IPS-15b (cell line): Measurements from ENCODE around the gene IL12RB1.
"Not testable (repeated sequence)": the region's sequence is repeated elsewhere in the genome, so short reads cannot be mapped to it uniquely, and the experiment has no call there.

Source experiments
- H3K27me3 ChIP-seq: one replicate; pipeline ENCODE4 v1.6.1; 2013; ENCODE audit warnings: low read length; ENCODE audit not compliant: control insufficient read depth, insufficient read depth
- H3K36me3 ChIP-seq: one replicate; pipeline ENCODE4 v1.6.1; 2013; ENCODE audit warnings: low read length; ENCODE audit not compliant: control insufficient read depth, insufficient read depth
- H3K4me1 ChIP-seq: one replicate; pipeline ENCODE4 v1.6.1; 2013; ENCODE audit warnings: mild to moderate bottlenecking, low read length; ENCODE audit not compliant: control insufficient read depth, insufficient read depth
- H3K4me3 ChIP-seq: one replicate; pipeline ENCODE4 v1.5.1; 2013; ENCODE audit warnings: low read depth, low read length
- H3K9ac ChIP-seq: one replicate; pipeline ENCODE4 v1.6.1; 2013; ENCODE audit warnings: low read depth, mild to moderate bottlenecking, low read length
- H3K9me3 ChIP-seq: one replicate; pipeline ENCODE4 v1.6.1; 2013; ENCODE audit warnings: mild to moderate bottlenecking, low read length; ENCODE audit not compliant: control insufficient read depth, insufficient read depth

The IL12RB1 gene

GRCh38 chr19:18109733-18110608 lies 23.2 kb upstream of the IL12RB1 start:
- peak overlapping the region; percentile 85 for H3K4me3 ChIP-seq
- H3K27me3 ChIP-seq = peaks cover 10% of the 10 kb centered on the region
- no peak overlapping the region for H3K9ac ChIP-seq
- no peaks in the 10 kb centered on the region for H3K4me1 ChIP-seq
- no peaks in the 10 kb centered on the region for H3K9me3 ChIP-seq
- H3K36me3 ChIP-seq = no peaks in the 10 kb centered on the region

DNA sequence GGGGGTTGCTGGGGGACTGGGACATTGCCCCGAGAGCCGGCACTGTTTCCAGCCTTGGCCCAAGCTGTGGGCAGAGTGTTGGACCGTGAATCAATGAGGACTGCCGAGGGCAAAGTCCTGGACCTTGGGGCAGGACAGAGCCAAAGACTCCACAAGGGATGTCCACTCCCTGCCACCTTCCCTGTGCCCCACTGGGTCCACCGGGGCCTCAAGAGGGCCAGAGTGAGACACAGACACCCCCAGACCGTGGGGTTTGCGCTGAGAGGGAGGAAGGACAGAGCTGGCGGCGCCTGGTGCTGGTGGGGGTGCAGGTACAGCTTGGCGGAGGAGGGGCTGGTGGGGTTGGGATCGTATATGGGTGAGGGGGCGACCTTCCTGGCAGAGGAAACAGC lies 22.6 kb upstream of the IL12RB1 start:
- Histone ChIP-seq H3K36me3 (no peaks in the 10 kb centered on the region), H3K4me3 (peak overlapping the region; percentile 85), H3K4me1 (no peaks in the 10 kb centered on the region), H3K9me3 (no peaks in the 10 kb centered on the region), H3K9ac (no peak overlapping the region), H3K27me3 (peaks cover 10% of the 10 kb centered on the region)

- Histone ChIP-seq H3K36me3 (no peaks in the 10 kb centered on the region), H3K9ac (no peak overlapping the region), H3K4me1 (no peaks in the 10 kb centered on the region), H3K27me3 (peaks cover 10% of the 10 kb centered on the region), H3K4me3 (peak overlapping the region; percentile 85), H3K9me3 (no peaks in the 10 kb centered on the region)
These were observed 22.2 kb upstream of the IL12RB1 start for GRCh38 chr19:18108897-18109296.

DNA sequence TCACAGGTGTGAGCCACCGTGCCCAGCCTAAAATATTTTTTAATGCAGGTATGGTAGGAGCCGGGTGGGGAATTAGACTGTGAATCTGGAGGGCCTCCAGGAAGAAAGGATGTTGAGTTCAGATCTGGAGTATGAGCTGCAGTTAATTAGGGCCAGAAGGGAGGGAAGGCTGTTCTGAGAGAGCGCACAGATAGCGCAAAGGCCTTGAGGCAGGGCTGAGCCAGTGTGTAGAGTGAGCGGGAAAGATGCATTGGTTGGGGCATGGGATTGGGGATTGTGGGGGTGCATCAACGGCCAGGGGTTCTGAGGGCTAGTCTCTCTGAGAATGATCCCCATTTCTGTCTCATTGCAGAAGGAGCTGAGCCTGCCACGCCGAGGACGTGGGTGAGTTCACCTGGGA lies 20.5 kb upstream of the IL12RB1 start:
- Histone ChIP-seq H3K36me3 (no peaks in the 10 kb centered on the region), H3K27me3 (peaks cover 10% of the 10 kb centered on the region), H3K9ac (no peak overlapping the region), H3K4me1 (no peaks in the 10 kb centered on the region), H3K4me3 (no peak overlapping the region), H3K9me3 (no peaks in the 10 kb centered on the region)

- not testable (repeated sequence) for H3K9ac ChIP-seq, H3K36me3 ChIP-seq, H3K4me3 ChIP-seq, H3K4me1 ChIP-seq, H3K9me3 ChIP-seq
- H3K27me3 ChIP-seq = peaks cover 10% of the 10 kb centered on the region
These were observed 18.5 kb upstream of the IL12RB1 start for GRCh38 chr19:18105259-18105658.

- Histone ChIP-seq H3K4me3 (peak overlapping the region; percentile 85), H3K9ac (peak overlapping the region; percentile 54), H3K4me1 (no peaks in the 10 kb centered on the region), H3K27me3 (peaks cover 10% of the 10 kb centered on the region), H3K9me3 (no peaks in the 10 kb centered on the region), H3K36me3 (no peaks in the 10 kb centered on the region)
These were observed 18.0 kb upstream of the IL12RB1 start for GRCh38 chr19:18104793-18105131.

DNA sequence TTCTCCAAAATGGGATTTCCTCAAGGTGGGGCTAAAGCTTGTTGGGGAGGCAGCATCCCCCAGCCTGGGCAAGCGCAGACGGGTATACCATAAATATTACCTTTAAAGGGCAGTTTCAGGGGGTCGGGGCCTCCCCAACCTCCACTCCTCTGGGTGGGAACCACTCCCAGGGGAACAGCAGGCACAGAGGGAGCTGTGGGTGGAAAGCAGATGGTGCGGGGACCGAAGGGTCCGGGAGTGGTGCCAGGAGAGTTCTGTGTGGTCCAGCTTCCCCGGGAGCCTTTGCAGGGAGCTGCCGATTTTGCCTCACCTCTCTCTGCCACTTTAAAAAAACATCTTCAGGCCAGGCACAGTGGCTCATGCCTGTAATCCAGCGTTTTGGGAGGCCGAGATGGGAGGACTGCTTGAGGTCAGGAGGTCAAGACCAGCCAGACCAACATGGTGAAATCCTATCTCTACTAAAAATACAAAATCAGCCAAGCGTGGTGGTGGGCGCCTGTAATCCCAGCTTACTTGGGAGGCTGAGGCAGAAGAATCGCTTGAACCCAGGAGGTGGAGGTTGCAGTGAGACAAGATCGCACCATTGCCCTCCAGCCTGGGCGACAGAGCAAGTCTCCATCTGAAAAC lies 16.3 kb upstream of the IL12RB1 start:
- Histone ChIP-seq H3K9me3 (no peaks in the 10 kb centered on the region), H3K4me1 (no peaks in the 10 kb centered on the region), H3K4me3 (no peak overlapping the region), H3K9ac (no peak overlapping the region), H3K27me3 (peaks cover 7% of the 10 kb centered on the region), H3K36me3 (no peaks in the 10 kb centered on the region)

GRCh38 chr19:18101268-18101667 lies 14.5 kb upstream of the IL12RB1 start:
- H3K9ac ChIP-seq = no peak overlapping the region
- H3K4me3 ChIP-seq = peak overlapping the region; percentile 33
- no peaks in the 10 kb centered on the region for H3K9me3 ChIP-seq
- H3K4me1 ChIP-seq = no peaks in the 10 kb centered on the region
- H3K27me3 ChIP-seq = peaks cover 5% of the 10 kb centered on the region
- no peaks in the 10 kb centered on the region for H3K36me3 ChIP-seq

DNA sequence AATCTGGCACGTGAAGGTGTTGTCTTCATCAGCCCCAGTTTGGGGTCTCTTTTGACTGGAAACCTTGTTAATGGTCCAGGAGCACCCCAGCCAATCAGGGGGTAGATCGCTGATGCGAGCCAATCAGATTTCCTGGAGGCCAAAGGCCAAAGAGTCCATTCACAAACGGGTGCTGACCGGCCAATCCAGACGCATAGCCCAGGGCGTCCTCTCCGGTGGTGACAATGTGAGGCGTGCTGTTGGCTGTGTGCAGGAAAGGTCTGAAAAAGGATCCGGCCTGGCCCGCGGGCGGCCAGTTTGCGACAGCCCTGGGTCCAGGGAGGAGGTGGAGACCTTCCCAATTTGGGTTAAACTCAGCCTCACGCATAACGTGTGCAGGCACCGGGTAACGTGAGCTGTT lies 14.0 kb upstream of the IL12RB1 start:
- H3K4me1 ChIP-seq = no peaks in the 10 kb centered on the region
- H3K9ac ChIP-seq = no peak overlapping the region
- no peaks in the 10 kb centered on the region for H3K36me3 ChIP-seq
- H3K27me3 ChIP-seq = peaks cover 5% of the 10 kb centered on the region
- peak overlapping the region; percentile 33 for H3K4me3 ChIP-seq
- no peaks in the 10 kb centered on the region for H3K9me3 ChIP-seq

GRCh38 chr19:18099623-18099995 lies 12.9 kb upstream of the IL12RB1 start:
- H3K9me3 ChIP-seq = no peaks in the 10 kb centered on the region
- H3K36me3 ChIP-seq = no peaks in the 10 kb centered on the region
- H3K4me3 ChIP-seq = no peak overlapping the region
- H3K4me1 ChIP-seq = no peaks in the 10 kb centered on the region
- H3K9ac ChIP-seq = no peak overlapping the region
- peaks cover 5% of the 10 kb centered on the region for H3K27me3 ChIP-seq

DNA sequence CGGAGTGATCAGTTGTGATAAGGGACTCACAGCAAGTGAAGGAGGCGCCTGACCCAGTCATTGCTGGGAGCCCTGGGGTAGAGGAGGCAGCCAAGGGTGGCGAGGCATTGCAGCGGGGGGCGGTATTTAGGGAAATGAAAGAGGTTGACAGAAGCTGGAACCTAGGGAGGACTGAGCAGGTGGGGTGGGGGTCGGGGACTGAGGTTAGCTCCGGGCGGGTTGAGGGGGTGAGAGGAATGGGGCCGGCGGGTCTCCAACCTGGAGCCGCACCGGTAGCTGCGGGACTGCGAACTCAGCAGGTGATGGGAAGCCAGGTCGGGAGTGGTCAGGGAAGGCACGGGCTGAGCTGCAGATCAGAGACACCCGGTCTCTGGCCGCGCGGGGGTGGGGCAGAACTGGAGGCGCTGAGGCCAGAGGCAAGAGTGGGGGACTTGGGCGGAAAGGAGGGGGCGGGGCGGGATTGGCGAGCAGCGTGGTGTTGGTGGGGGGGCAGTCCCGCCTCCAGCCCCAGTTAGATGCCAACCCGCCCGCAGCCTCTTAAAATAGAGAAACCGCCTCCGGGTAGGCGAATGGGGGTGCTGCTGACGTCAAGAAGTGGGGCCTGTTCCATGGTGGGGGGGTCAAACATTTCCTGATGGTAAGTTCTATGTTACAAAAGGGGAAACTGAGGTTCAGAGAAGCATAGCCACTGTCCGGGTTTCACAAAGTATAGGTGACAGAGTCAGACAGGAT lies 12.3 kb upstream of the IL12RB1 start:
- no peaks in the 10 kb centered on the region for H3K4me1 ChIP-seq
- H3K36me3 ChIP-seq = no peaks in the 10 kb centered on the region
- H3K9me3 ChIP-seq = no peaks in the 10 kb centered on the region
- no peak overlapping the region for H3K9ac ChIP-seq
- peak overlapping the region; percentile 45 for H3K4me3 ChIP-seq
- H3K27me3 ChIP-seq = peaks cover 5% of the 10 kb centered on the region
